ENCODE data around the gene EMSY.

GRCh38 chr11:76471382-76471781, 26.6 kb downstream of the EMSY start:
- TF ChIP-seq EZH2 (IDR thresholded peaks at IDR 0.05; ENCODE audit: borderline replicate concordance, low read depth, low read length, severe bottlenecking) (no peak), POLR2A (IDR thresholded peaks at IDR 0.05; ENCODE audit: low read depth, low read length) (no peak), CTCF (IDR thresholded peaks at IDR 0.05; ENCODE audit: extremely low read depth in 1 of 2, insufficient read depth in 1 of 2, low read depth in 1 of 2, low read length in 2 of 2) (no peak), JUN (IDR thresholded peaks at IDR 0.05; ENCODE audit: borderline replicate concordance, insufficient read depth, insufficient read length, low read depth) (no peak)

Data from endothelial cell of umbilical vein (primary cell).